Measurements from ENCODE around the gene CD84. TPM values are rescaled to one million over a fixed set of nuclear protein-coding genes. Genes with fewer than 3 reads are reported as not detected.
"Not testable (repeated sequence)": the region's sequence is repeated elsewhere in the genome, so short reads cannot be mapped to it uniquely, and the experiment has no call there.

Gene CD84
- total RNA-seq, 2 experiments from 2014 or later, result 14.7 to 16.2 TPM

- DNase-seq, H3K27ac Mint-ChIP-seq, H3K4me3 Mint-ChIP-seq, H3K27me3 Mint-ChIP-seq, CTCF ChIA-PET, POLR2A ChIA-PET: not testable (repeated sequence)
- peaks cover 84% of the 10 kb centered on the region for H3K4me1 Mint-ChIP-seq
- H3K9me3 Mint-ChIP-seq, result peaks cover 40% of the 10 kb centered on the region
- peaks cover 71% of the 10 kb centered on the region for H3K36me3 Mint-ChIP-seq (ENCODE audit: low read depth)
Observed at GRCh38 chr1:160517519-160517918, 61.8 kb downstream of the CD84 start.

- not testable (repeated sequence) for H3K27ac Mint-ChIP-seq, DNase-seq, H3K27me3 Mint-ChIP-seq, H3K4me3 Mint-ChIP-seq
- H3K4me1 Mint-ChIP-seq, result peaks cover 68% of the 10 kb centered on the region
- ChIA-PET POLR2A (interaction anchor here (0.6 to 0.9 kb wide), 2 partner anchors 28 to 78 kb away, joined by 3 read pairs; no protein-coding TSS in a partner anchor), CTCF (interaction anchor here (1.2 to 1.5 kb wide), 3 partner anchors 15 to 43 kb away, joined by 3 to 5 read pairs (median 4); no protein-coding TSS in a partner anchor)
- peaks cover 46% of the 10 kb centered on the region for H3K9me3 Mint-ChIP-seq
- H3K36me3 Mint-ChIP-seq (ENCODE audit: low read depth), result peaks cover 78% of the 10 kb centered on the region
Observed at GRCh38 chr1:160515908-160516307, 63.4 kb downstream of the CD84 start.

- Mint-ChIP-seq H3K9me3 (peaks cover 62% of the 10 kb centered on the region), H3K36me3 (ENCODE audit: low read depth) (peaks cover 86% of the 10 kb centered on the region), H3K4me1 (no peaks in the 10 kb centered on the region), H3K27me3 (no peaks in the 10 kb centered on the region), H3K4me3 (no peak overlapping the region), H3K27ac (no peak overlapping the region)
- ChIA-PET CTCF (no interaction called here), POLR2A (no interaction called here)
- DNase-seq, result no peak
Observed at GRCh38 chr1:160504651-160505050, 74.6 kb downstream of the CD84 start.

GRCh38 chr1:160503087-160503486 lies 76.2 kb downstream of the CD84 start:
- Mint-ChIP-seq H3K27ac (no peak overlapping the region), H3K27me3 (no peaks in the 10 kb centered on the region), H3K4me1 (peaks cover 1% of the 10 kb centered on the region), H3K9me3 (peaks cover 63% of the 10 kb centered on the region), H3K4me3 (no peak overlapping the region), H3K36me3 (ENCODE audit: low read depth) (peaks cover 86% of the 10 kb centered on the region)
- ChIA-PET CTCF (no interaction called here), POLR2A (no interaction called here)
- no peak for DNase-seq

GRCh38 chr1:160500321-160500990 lies 78.8 kb downstream of the CD84 start:
- ChIA-PET POLR2A (no interaction called here), CTCF (interaction anchor here (0.5 to 2.5 kb wide), 3 partner anchors 12 to 149 kb away, joined by 3 to 6 read pairs (median 3); no protein-coding TSS in a partner anchor)

GRCh38 chr1:160499631-160500030 lies 79.7 kb downstream of the CD84 start:
- DNase-seq, result no peak
- Mint-ChIP-seq H3K36me3 (ENCODE audit: low read depth) (peaks cover 75% of the 10 kb centered on the region), H3K27me3 (no peaks in the 10 kb centered on the region), H3K27ac (no peak overlapping the region), H3K4me3 (no peak overlapping the region), H3K9me3 (peaks cover 41% of the 10 kb centered on the region), H3K4me1 (peaks cover 1% of the 10 kb centered on the region)
- CTCF ChIA-PET, result interaction anchor here (0.5 to 2.5 kb wide), 6 partner anchors 13 to 148 kb away, joined by 3 to 6 read pairs (median 4); no protein-coding TSS in a partner anchor
- POLR2A ChIA-PET, result no interaction called here

More at GRCh38 chr1:160500321-160500990, 78.8 kb downstream of the CD84 start:
- Mint-ChIP-seq H3K4me1 (peaks cover 1% of the 10 kb centered on the region), H3K27me3 (no peaks in the 10 kb centered on the region), H3K9me3 (peaks cover 41% of the 10 kb centered on the region), H3K36me3 (ENCODE audit: low read depth) (peaks cover 72% of the 10 kb centered on the region), H3K27ac (no peak overlapping the region), H3K4me3 (no peak overlapping the region)
- no peak for DNase-seq

- H3K4me1 Mint-ChIP-seq, result not testable (repeated sequence)
- CTCF ChIA-PET, result interaction anchor here (0.7 to 1.1 kb wide), 3 partner anchors 15 to 70 kb away, joined by 3 to 5 read pairs (median 3); no protein-coding TSS in a partner anchor
Observed at GRCh38 chr1:160498301-160499065, 80.8 kb downstream of the CD84 start.

GRCh38 chr1:160496334-160496733 lies 83.0 kb downstream of the CD84 start:
- H3K36me3 Mint-ChIP-seq (ENCODE audit: low read depth), result peaks cover 53% of the 10 kb centered on the region
- no peak overlapping the region for H3K4me3 Mint-ChIP-seq
- H3K27me3 Mint-ChIP-seq, result no peaks in the 10 kb centered on the region
- H3K4me1 Mint-ChIP-seq, result peaks cover 1% of the 10 kb centered on the region
- DNase-seq, result no peak
- H3K27ac Mint-ChIP-seq, result no peak overlapping the region
- peaks cover 24% of the 10 kb centered on the region for H3K9me3 Mint-ChIP-seq
- ChIA-PET CTCF (interaction anchor here (1.1 to 1.8 kb wide), 2 partner anchors 11 to 108 kb away, joined by 3 to 6 read pairs; no protein-coding TSS in a partner anchor), POLR2A (no interaction called here)

More at GRCh38 chr1:160498301-160499065, 80.8 kb downstream of the CD84 start:
- POLR2A ChIA-PET, H3K27ac Mint-ChIP-seq, H3K27me3 Mint-ChIP-seq, H3K4me3 Mint-ChIP-seq, DNase-seq: not testable (repeated sequence)
- Mint-ChIP-seq H3K36me3 (ENCODE audit: low read depth) (peaks cover 69% of the 10 kb centered on the region), H3K9me3 (peaks cover 40% of the 10 kb centered on the region)

- Mint-ChIP-seq H3K4me1 (peaks cover 1% of the 10 kb centered on the region), H3K27me3 (no peaks in the 10 kb centered on the region), H3K36me3 (ENCODE audit: low read depth) (peaks cover 53% of the 10 kb centered on the region), H3K4me3 (no peak overlapping the region), H3K9me3 (peaks cover 19% of the 10 kb centered on the region), H3K27ac (peak overlapping the region; percentile 27)
- POLR2A ChIA-PET, result no interaction called here
- CTCF ChIA-PET, result no interaction called here
- no peak for DNase-seq
Observed at GRCh38 chr1:160494620-160495019, 84.7 kb downstream of the CD84 start.

GRCh38 chr1:160492617-160493016 lies 86.7 kb downstream of the CD84 start:
- CTCF ChIA-PET, result no interaction called here
- H3K27ac Mint-ChIP-seq, result no peak overlapping the region
- peaks cover 5% of the 10 kb centered on the region for H3K9me3 Mint-ChIP-seq
- no peak overlapping the region for H3K4me3 Mint-ChIP-seq
- POLR2A ChIA-PET, result no interaction called here
- DNase-seq, result no peak
- peaks cover 57% of the 10 kb centered on the region for H3K36me3 Mint-ChIP-seq (ENCODE audit: low read depth)
- H3K27me3 Mint-ChIP-seq, result no peaks in the 10 kb centered on the region
- H3K4me1 Mint-ChIP-seq, result peaks cover 3% of the 10 kb centered on the region

- POLR2A ChIA-PET, result no interaction called here
- Mint-ChIP-seq H3K4me3 (no peak overlapping the region), H3K9me3 (peaks cover 5% of the 10 kb centered on the region), H3K36me3 (ENCODE audit: low read depth) (peaks cover 58% of the 10 kb centered on the region), H3K27ac (no peak overlapping the region), H3K4me1 (peaks cover 3% of the 10 kb centered on the region), H3K27me3 (no peaks in the 10 kb centered on the region)
- CTCF ChIA-PET, result interaction anchor here (0.7 to 1.1 kb wide), 3 partner anchors 10 to 17 kb away, joined by 3 read pairs; no protein-coding TSS in a partner anchor
- no peak for DNase-seq
Observed at GRCh38 chr1:160491981-160492380, 87.3 kb downstream of the CD84 start.

Data from activated CD4-positive, alpha-beta T cell treated with anti-CD3 and anti-CD28 coated beads, Interleukin-2, amount 10 ng/mL, durations not matched to agents 7 days and 5 days (primary cell).